ENCODE results near the gene SEC11C.

The SEC11C gene

GRCh38 chr18:59156316-59156715, 16.6 kb downstream of the SEC11C start:
- no peak for TF ChIP-seq CTCF (conservative IDR thresholded peaks at IDR 0.05; ENCODE audit: control insufficient read depth, insufficient read depth, low read depth, low read length)
- H3K4me3 ChIP-seq (ENCODE audit: control insufficient read depth, low read depth, low read length), result no peak overlapping the region
- no peak for DNase-seq (ENCODE audit: low read depth)

- no peak for TF ChIP-seq CTCF (conservative IDR thresholded peaks at IDR 0.05; ENCODE audit: control insufficient read depth, insufficient read depth, low read depth, low read length)
Measured at GRCh38 chr18:59159265-59159664, 19.6 kb downstream of the SEC11C start.

GRCh38 chr18:59159986-59160385, 20.3 kb downstream of the SEC11C start:
- no peak for TF ChIP-seq CTCF (conservative IDR thresholded peaks at IDR 0.05; ENCODE audit: control insufficient read depth, insufficient read depth, low read depth, low read length)
- H3K4me3 ChIP-seq (ENCODE audit: control insufficient read depth, low read depth, low read length), result no peak overlapping the region
- DNase-seq (ENCODE audit: low read depth), result no peak

More at GRCh38 chr18:59159265-59159664, 19.6 kb downstream of the SEC11C start:
- H3K4me3 ChIP-seq (ENCODE audit: control insufficient read depth, low read depth, low read length), result no peak overlapping the region
- DNase-seq (ENCODE audit: low read depth), result no peak

GRCh38 chr18:59172664-59173249, 33.1 kb downstream of the SEC11C start:
- TF ChIP-seq CTCF (conservative IDR thresholded peaks at IDR 0.05; ENCODE audit: control insufficient read depth, insufficient read depth, low read depth, low read length), result no peak
- H3K4me3 ChIP-seq (ENCODE audit: control insufficient read depth, low read depth, low read length), result no peak overlapping the region
- DNase-seq (ENCODE audit: low read depth), result no peak

- H3K4me3 ChIP-seq (ENCODE audit: control insufficient read depth, low read depth, low read length), result no peak overlapping the region
- no peak for TF ChIP-seq CTCF (conservative IDR thresholded peaks at IDR 0.05; ENCODE audit: control insufficient read depth, insufficient read depth, low read depth, low read length)
- DNase-seq (ENCODE audit: low read depth), result no peak
Measured at GRCh38 chr18:59177485-59177884, 37.8 kb downstream of the SEC11C start.

GRCh38 chr18:59180150-59180845, 40.6 kb downstream of the SEC11C start:
- H3K4me3 ChIP-seq (ENCODE audit: control insufficient read depth, low read depth, low read length), result no peak overlapping the region
- DNase-seq (ENCODE audit: low read depth), result peak; percentile 77
- TF ChIP-seq CTCF (conservative IDR thresholded peaks at IDR 0.05; ENCODE audit: control insufficient read depth, insufficient read depth, low read depth, low read length), result no peak
